Right ventricle myocardium superior (tissue), 1 donor: ENCODE results near the gene FAM236A. TPM values are rescaled to one million over a fixed set of nuclear protein-coding genes. Genes with fewer than 3 reads are reported as not detected.
"Not testable (repeated sequence)": the region's sequence is repeated elsewhere in the genome, so short reads cannot be mapped to it uniquely, and the experiment has no call there.

ENCODE experiments used
- ATAC-seq: fragments of 200-7000 bp; cut with Tn5 transposase; one replicate; pipeline ENCODE4 v1.9.1; 2020; ENCODE audit warnings: mild to moderate bottlenecking; ENCODE audit not compliant: poor library complexity
- DNase-seq: peaks from one replicate; pipeline ENCODE4 v3.0.0-alpha.2; 2020
- intact Hi-C: fragments of 100-400 bp; cut with DNase I; formaldehyde crosslinking; loops from one replicate; pipeline ENCODE4 v1.11.2; 2022
- long read RNA-seq: library from polyadenylated mRNA; unstranded; transcript quantifications from one replicate; pipeline ENCODE4 v2.0.0, GENCODE V29; 2021
- total RNA-seq: library from RNA; stranded (reverse); fragmentation: NEBNext Ultra II Directional; extraction: Animal tissue kit (Norgen Biotek cat#: 25700); gene quantifications from one replicate; pipeline ENCODE4 v1.2.1, GENCODE V29; 2021
- donor health status: DM: no; HTN: yes; CAD: no; lungs with severe emphysema.

FAM236A gene
- total RNA-seq = not detected
- long read RNA-seq = 0 reads

GRCh38 chrX:72937906-72938305, at the start of gene FAM236A:
Gene FAM236A, plus strand, starts transcription at chrX:72938206. Its CDS starts 57 bp downstream, at chrX:72938263.
- DNase-seq, intact Hi-C loops, ATAC-seq: not testable (repeated sequence)

- DNase-seq, ATAC-seq, intact Hi-C loops: not testable (repeated sequence)
Measured at GRCh38 chrX:72889740-72890139, 48.3 kb upstream of the FAM236A start.

DNA sequence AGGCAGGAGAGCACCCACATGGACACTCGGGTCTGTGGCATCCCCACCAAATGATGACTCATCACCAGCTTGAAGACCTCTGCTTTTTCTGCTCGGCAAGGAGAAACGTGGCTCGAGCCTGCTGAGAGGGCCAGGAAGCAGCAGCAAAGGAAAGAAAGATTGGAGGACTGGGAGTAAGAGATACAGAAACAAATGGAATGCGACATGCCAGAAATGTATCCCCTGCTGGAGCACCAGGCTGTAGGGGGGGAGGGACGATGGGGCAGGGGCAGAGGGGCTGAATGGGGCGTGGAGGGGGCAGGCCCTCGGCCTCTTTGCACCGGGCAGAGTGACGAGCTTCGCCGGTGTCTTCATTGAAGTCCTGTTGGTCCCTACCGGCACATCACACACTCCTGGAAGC, 25.7 kb upstream of the FAM236A start, which contains the start of gene FAM236C:
Gene FAM236C (plus strand): TSS at position 301 of the 400 bp plus-strand sequence. CDS start 100 bp downstream, outside the sequence.
- intact Hi-C loops, DNase-seq, ATAC-seq: not testable (repeated sequence)

GRCh38 chrX:72916096-72916495, 21.9 kb upstream of the FAM236A start:
- ATAC-seq, intact Hi-C loops, DNase-seq: not testable (repeated sequence)

DNA sequence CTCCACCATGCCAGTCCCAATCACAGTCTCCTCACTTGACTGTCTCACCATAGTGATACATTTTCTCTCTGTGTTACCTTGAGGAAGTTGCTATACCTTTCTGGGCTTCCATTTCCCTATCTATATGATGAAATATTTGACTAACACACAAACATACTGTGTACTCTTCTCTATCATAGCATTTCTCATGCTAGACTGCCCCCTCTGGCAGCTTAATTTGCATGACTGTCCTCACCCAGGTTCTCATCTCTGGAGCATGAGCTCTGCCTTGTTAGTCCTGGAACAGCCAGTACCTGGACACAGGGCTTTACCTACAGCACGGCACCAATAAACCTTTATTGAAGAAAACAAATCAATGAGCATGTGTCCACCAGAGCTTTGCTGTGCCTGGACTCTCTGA, 5.7 kb upstream of the FAM236A start:
- intact Hi-C loops, ATAC-seq, DNase-seq: not testable (repeated sequence)

DNA sequence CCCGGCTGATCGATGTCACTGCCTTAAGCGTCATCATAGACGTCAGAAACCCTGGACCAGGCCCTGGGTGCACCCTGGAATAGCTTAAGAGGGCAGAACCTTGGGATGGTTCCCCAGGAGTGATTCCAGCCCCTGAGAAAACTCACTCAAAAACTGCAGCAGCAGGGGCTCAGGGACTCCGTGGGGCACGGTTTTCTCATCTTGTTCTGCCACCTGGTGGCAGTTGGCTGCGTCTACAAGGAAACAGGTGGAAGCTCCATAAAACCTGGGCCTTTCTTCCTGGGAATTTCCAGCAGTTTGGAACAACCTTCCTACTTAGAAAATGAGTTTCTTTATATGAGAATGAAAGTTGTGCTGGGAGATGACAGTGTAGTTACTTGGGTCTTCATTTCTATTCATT, 1.6 kb upstream of the FAM236A start:
- intact Hi-C loops, ATAC-seq, DNase-seq: not testable (repeated sequence)

- ATAC-seq, DNase-seq, intact Hi-C loops: not testable (repeated sequence)
Measured at GRCh38 chrX:72936882-72937455, 1.0 kb upstream of the FAM236A start.

GRCh38 chrX:72942272-72942671, 4.3 kb downstream of the FAM236A start:
- DNase-seq, intact Hi-C loops, ATAC-seq: not testable (repeated sequence)

- ATAC-seq, DNase-seq, intact Hi-C loops: not testable (repeated sequence)
Measured at GRCh38 chrX:72943035-72943818, 5.2 kb downstream of the FAM236A start.

DNA sequence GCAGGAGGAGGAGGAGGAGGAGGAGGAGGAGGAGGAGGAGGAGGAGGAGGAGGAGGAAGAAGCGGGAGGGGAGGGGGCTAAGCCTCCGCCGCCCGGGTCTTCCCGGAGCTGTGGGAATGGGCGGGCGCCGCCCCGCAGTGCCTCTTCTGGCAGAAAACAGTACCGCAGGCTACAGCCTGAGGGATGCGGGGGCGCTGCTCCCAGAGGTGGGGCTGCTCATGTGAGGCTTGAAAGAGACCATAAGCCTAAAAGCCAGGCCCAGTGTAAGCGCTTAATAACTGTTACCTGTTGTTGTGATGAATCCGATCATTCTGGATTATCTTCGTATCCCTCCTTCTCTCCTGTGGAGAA, 5.8 kb downstream of the FAM236A start, which contains the start of gene DMRTC1:
Gene DMRTC1 (minus strand): TSS at position 19 of the 351 bp plus-strand sequence. CDS start 68,143 bp downstream, outside the sequence.
- DNase-seq, intact Hi-C loops: not testable (repeated sequence)
- ATAC-seq = peak; percentile 59

GRCh38 chrX:72959971-72960370, 22.0 kb downstream of the FAM236A start:
- ATAC-seq = not testable (repeated sequence)

DNA sequence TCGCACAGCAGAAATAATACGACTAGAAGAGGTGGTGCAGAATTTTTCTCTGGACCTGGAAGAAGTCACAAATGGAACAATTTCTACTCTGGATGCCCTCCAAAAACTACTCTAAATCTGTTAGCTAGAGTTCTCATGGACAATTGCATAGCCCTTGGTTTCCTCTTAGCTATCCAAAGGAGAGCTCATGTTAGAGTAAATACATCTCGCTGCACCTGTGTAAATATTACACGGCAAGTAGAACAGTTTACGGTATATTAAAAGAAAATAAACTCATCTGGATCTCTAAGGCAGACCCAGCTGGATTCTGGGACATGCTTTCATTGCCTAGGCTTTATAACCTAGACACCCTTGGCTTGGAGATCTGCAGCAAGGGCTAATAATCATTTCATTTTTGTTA, 33.9 kb downstream of the FAM236A start:
- intact Hi-C loops, ATAC-seq, DNase-seq: not testable (repeated sequence)

More at GRCh38 chrX:72959971-72960370, 22.0 kb downstream of the FAM236A start:
- DNase-seq, intact Hi-C loops: not testable (repeated sequence)

- intact Hi-C loops, ATAC-seq, DNase-seq: not testable (repeated sequence)
Measured at GRCh38 chrX:72974885-72975284, 36.9 kb downstream of the FAM236A start.

DNA sequence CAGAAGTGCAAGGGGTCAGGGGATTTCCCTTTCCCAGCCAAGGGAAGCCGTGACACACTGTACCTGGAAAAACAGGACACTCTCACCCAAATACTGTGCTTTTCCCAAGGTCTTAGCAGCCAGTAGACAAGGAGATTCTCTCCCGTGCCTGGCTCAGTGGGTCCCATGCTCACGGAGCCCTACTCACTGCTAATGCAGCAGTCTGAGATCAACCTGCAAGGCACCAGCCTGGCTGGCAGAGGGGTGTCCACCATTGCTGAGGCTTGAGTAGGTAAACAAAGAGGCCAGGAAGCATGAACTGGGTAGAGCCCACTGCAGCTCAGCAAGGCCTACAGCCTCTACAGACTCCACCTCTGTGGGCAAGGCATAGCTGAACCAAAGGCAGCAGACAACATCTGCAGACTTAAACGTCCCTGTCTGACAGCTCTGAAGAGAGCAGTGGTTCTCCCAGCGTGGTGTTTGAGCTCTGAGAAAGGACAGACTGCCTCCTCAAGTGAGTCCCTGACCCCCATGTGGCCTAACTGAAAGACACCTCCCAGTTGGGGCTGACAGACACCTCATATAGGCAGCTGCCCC, 43.0 kb downstream of the FAM236A start:
- ATAC-seq, intact Hi-C loops, DNase-seq: not testable (repeated sequence)

Other genes starting within 250 kb of the FAM236A start
- 16.8 TPM for gene PHKA1, start 223.9 kb upstream of the FAM236A start, total RNA-seq
- gene DMRTC1B, start 161.3 kb upstream of the FAM236A start, total RNA-seq = not detected
- not detected for gene FAM236B, start 155.5 kb upstream of the FAM236A start, total RNA-seq
- gene FAM236D, start 130.0 kb upstream of the FAM236A start, total RNA-seq = not detected
- gene FAM236C, start 25.6 kb upstream of the FAM236A start, total RNA-seq = not detected
- not detected for gene DMRTC1, start 5.6 kb downstream of the FAM236A start, total RNA-seq
- not detected for gene PABPC1L2B, start 64.7 kb downstream of the FAM236A start, total RNA-seq
- gene PABPC1L2A, start 141.3 kb downstream of the FAM236A start, total RNA-seq = not detected